Upper lobe of left lung (tissue), 4 donors: ENCODE measurements around the gene FEM1A.

Source experiments
- POLR2A ChIP-seq, 4 donors: fragments of 450-650 bp; IDR thresholded peaks; one replicate each; pipeline ENCODE4 v1.5.1; 2016 to 2017; ENCODE audit warnings: antibody characterized with exemption in 4 of 4, mild to moderate bottlenecking in 2 of 4
- TF ChIP-seq, protein P1 (sequence below), 6 experiments: fragments of 450-650 bp in 4 of 6; fragments of 200-600 bp in 2 of 6; sonication (generic) in 2 of 6; IDR thresholded peaks; one replicate each; pipeline ENCODE4 v1.5.1; 2016 to 2019; ENCODE audit warnings: antibody characterized with exemption in 6 of 6

DNA sequence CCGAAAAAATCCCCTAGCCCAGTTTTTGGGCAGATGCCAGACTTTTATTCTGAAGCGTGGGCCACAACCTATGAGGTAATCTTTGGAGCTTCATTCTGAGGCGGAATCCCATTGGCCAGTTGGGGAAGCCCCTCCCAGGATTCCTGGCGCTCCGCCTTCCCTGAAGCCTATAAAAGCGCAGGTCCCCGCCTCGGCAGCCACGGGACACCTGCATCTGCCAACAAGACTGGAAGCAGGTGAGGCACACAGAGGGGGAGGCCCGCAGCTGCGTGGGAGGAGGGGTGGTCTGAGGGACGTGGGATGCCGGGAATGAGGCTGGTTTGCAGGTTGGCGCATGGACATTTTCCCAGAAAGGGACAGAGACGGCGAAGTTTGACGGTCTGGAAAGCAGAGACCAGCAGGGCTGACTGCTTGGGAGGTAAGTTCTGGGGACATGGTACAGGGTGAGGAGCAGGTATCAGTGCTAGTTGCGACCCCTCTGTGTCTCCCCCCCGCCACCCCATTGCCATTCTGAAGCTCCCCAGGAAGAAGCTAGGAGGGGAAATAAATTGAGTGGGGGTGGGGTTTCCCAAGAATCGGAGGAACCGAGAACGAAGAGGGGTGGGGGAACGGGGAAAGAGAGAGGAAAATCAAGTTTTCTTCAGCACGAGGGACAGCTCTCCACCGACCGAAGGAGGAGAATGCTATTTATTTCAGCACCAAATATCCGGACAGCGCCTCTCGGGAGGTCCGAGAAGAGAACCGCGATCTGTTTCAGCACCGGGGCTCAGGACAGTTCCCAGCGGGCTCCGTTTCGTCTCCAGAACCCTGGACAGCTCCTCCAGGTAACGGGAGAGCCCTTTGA is 22.4 kb upstream of the FEM1A start:
- TF ChIP-seq, protein P1, sequence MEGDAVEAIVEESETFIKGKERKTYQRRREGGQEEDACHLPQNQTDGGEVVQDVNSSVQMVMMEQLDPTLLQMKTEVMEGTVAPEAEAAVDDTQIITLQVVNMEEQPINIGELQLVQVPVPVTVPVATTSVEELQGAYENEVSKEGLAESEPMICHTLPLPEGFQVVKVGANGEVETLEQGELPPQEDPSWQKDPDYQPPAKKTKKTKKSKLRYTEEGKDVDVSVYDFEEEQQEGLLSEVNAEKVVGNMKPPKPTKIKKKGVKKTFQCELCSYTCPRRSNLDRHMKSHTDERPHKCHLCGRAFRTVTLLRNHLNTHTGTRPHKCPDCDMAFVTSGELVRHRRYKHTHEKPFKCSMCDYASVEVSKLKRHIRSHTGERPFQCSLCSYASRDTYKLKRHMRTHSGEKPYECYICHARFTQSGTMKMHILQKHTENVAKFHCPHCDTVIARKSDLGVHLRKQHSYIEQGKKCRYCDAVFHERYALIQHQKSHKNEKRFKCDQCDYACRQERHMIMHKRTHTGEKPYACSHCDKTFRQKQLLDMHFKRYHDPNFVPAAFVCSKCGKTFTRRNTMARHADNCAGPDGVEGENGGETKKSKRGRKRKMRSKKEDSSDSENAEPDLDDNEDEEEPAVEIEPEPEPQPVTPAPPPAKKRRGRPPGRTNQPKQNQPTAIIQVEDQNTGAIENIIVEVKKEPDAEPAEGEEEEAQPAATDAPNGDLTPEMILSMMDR (IDR thresholded peaks at IDR 0.05) = no peak
- no peak for TF ChIP-seq POLR2A (IDR thresholded peaks at IDR 0.05)
